Natural killer cell (primary cell): Measurements from ENCODE around the gene TMEM14A. TPM values are rescaled to one million over a fixed set of nuclear protein-coding genes. Genes with fewer than 3 reads are reported as not detected.

Experiments
- ATAC-seq, 3 donors: fragments of 150-1000 bp in 2 of 3; fragments of 200-7000 bp in 1 of 3; cut with Tn5 transposase; 1 replicate in 1 of 3; 2 replicates in 2 of 3; pipeline ENCODE4 v1.10.0; 2021; ENCODE audit warnings: mild to moderate bottlenecking in 2 of 3, moderate library complexity in 2 of 3
- DNase-seq, 2 donors: peaks; one replicate each; pipeline versions ENCODE4 v3.0.0 to v3.0.0-alpha.2; 2013 to 2021; ENCODE audit warnings: mixed read lengths in 1 of 2
- H3K27ac ChIP-seq: one replicate; pipeline ENCODE4 v1.5.1; 2013; ENCODE audit warnings: mild to moderate bottlenecking, low read length
- H3K27me3 ChIP-seq: one replicate; pipeline ENCODE4 v1.6.1; 2013; ENCODE audit warnings: low read length; ENCODE audit not compliant: control insufficient read depth, insufficient read depth
- H3K36me3 ChIP-seq: one replicate; pipeline ENCODE4 v1.6.1; 2013; ENCODE audit warnings: low read length; ENCODE audit not compliant: control insufficient read depth, insufficient read depth
- H3K4me1 ChIP-seq: one replicate; pipeline ENCODE4 v1.6.1; 2013; ENCODE audit warnings: low read length; ENCODE audit not compliant: control insufficient read depth, insufficient read depth
- H3K4me3 ChIP-seq: one replicate; pipeline ENCODE4 v1.5.1; 2013; ENCODE audit warnings: low read length
- H3K9me3 ChIP-seq: one replicate; pipeline ENCODE4 v1.6.1; 2013; ENCODE audit warnings: low read length; ENCODE audit not compliant: control insufficient read depth, insufficient read depth
- H3K27ac Mint-ChIP-seq, 2 donors: one replicate each; pipeline ENCODE4 v1.8.0; 2022; ENCODE audit warnings: mild to moderate bottlenecking in 2 of 2, mixed read lengths in 2 of 2, moderate library complexity in 1 of 2
- H3K27me3 Mint-ChIP-seq, 2 donors: one replicate each; pipeline ENCODE4 v1.8.0; 2022; ENCODE audit warnings: low read depth in 2 of 2, mixed read lengths in 2 of 2
- H3K36me3 Mint-ChIP-seq: one replicate; pipeline ENCODE4 v1.8.0; 2022; ENCODE audit warnings: mixed read lengths
- H3K4me1 Mint-ChIP-seq, 2 donors: one replicate each; pipeline ENCODE4 v1.8.0; 2022; ENCODE audit warnings: mixed read lengths in 2 of 2
- H3K4me3 Mint-ChIP-seq: one replicate; pipeline ENCODE4 v1.8.0; 2022; ENCODE audit warnings: mild to moderate bottlenecking, moderate library complexity, mixed read lengths
- H3K9me3 Mint-ChIP-seq, 2 donors: one replicate each; pipeline ENCODE4 v1.8.0; 2022; ENCODE audit warnings: mixed read lengths in 2 of 2
- CTCF ChIP-seq: fragments of 200-600 bp; IDR thresholded peaks from one replicate; pipeline ENCODE4 v1.8.0; 2022; ENCODE audit warnings: antibody characterized with exemption
- WGBS: methylation state at CpG from one replicate; pipeline ENCODE4 v1.1.7; 2013; ENCODE audit warnings: missing lambda C conversion rate; ENCODE audit not compliant: insufficient coverage; 5-methylcytosine and 5-hydroxymethylcytosine counted together
- intact Hi-C: fragments of 100-400 bp; cut with micrococcal nuclease; formaldehyde crosslinking; loops from one replicate; pipeline ENCODE4 v1.14.2; 2022
- total RNA-seq, 4 donors: library from RNA; stranded (reverse); fragments of 120-200 nt in 1 of 4; gene quantifications; one replicate each; pipeline versions ENCODE4 v1.2.3 to v1.2.4, GENCODE V29; 2013 to 2022

The TMEM14A gene
- total RNA-seq, result 1 to 10 TPM; 4.8 to 5.6 (median 5.3) TPM
- total RNA-seq (2013), result 8.5 TPM

- Mint-ChIP-seq H3K9me3 (no peaks in the 10 kb centered on the region), H3K4me1 (peaks cover 18 to 25% of the 10 kb centered on the region in 2 donors), H3K27me3 (no peaks in the 10 kb centered on the region), H3K4me3 (peak within 1 kb of the TSS; percentile 89), H3K36me3 (no peaks in the 10 kb centered on the region), H3K27ac (peak within 1 kb of the TSS; percentile 39 to 82)
- TF ChIP-seq CTCF, result no peak
- peak within 1 kb of the TSS; percentile 62 for H3K4me3 ChIP-seq
- DNase-seq (peak; percentile 81 to 95), ATAC-seq (peak; percentile 96 to 98 (median 97))
- peaks cover 16% of the 10 kb centered on the region for H3K4me1 ChIP-seq
- H3K9me3 ChIP-seq, result no peaks in the 10 kb centered on the region
- H3K27ac ChIP-seq, result peak within 1 kb of the TSS; percentile 32
- H3K27me3 ChIP-seq, result no peaks in the 10 kb centered on the region
- no peaks in the 10 kb centered on the region for H3K36me3 ChIP-seq
- intact Hi-C loops, result no loop called here
- WGBS, result 4% methylated on average over 42 of the region's 42 CpGs
These were observed at the start of gene TMEM14A for GRCh38 chr6:52670502-52671409. Gene TMEM14A, plus strand, starts transcription at chr6:52671113. Its CDS starts 5,990 bp downstream, at chr6:52677103.

GRCh38 chr6:52621631-52622030 lies 49.3 kb upstream of the TMEM14A start:
- H3K27ac Mint-ChIP-seq, result no peak overlapping the region
- intact Hi-C loops, result no loop called here
- no peaks in the 10 kb centered on the region for H3K4me1 Mint-ChIP-seq
- WGBS, result 83% methylated on average over 1 of the region's 1 CpG
- H3K4me3 Mint-ChIP-seq, result no peak overlapping the region
- Histone ChIP-seq H3K9me3 (no peaks in the 10 kb centered on the region), H3K36me3 (no peaks in the 10 kb centered on the region), H3K27me3 (no peaks in the 10 kb centered on the region), H3K27ac (no peak overlapping the region), H3K4me1 (no peaks in the 10 kb centered on the region), H3K4me3 (no peak overlapping the region)
- DNase-seq (no peak), ATAC-seq (no peak)
- no peaks in the 10 kb centered on the region for H3K9me3 Mint-ChIP-seq
- peaks cover 6 to 13% of the 10 kb centered on the region in 2 donors for H3K27me3 Mint-ChIP-seq
- no peak for TF ChIP-seq CTCF
- no peaks in the 10 kb centered on the region for H3K36me3 Mint-ChIP-seq

- Histone ChIP-seq H3K4me3 (no peak overlapping the region), H3K27me3 (no peaks in the 10 kb centered on the region), H3K9me3 (no peaks in the 10 kb centered on the region), H3K4me1 (no peaks in the 10 kb centered on the region), H3K36me3 (no peaks in the 10 kb centered on the region), H3K27ac (no peak overlapping the region)
- ATAC-seq (no peak), DNase-seq (no peak)
- Mint-ChIP-seq H3K36me3 (no peaks in the 10 kb centered on the region), H3K27me3 (peaks cover 6 to 13% of the 10 kb centered on the region in 2 donors), H3K4me1 (no peaks in the 10 kb centered on the region), H3K9me3 (no peaks in the 10 kb centered on the region), H3K4me3 (no peak overlapping the region), H3K27ac (no peak overlapping the region)
- intact Hi-C loops, result no loop called here
- no peak for TF ChIP-seq CTCF
- no CpG with 5 or more reads among the region's 2 CpGs for WGBS
These were observed 48.1 kb upstream of the TMEM14A start for GRCh38 chr6:52622810-52623209.
